Measurements from ENCODE around the gene RBM23.

- TF ChIP-seq CTCF (conservative IDR thresholded peaks at IDR 0.05) (no peak), ZFX (IDR thresholded peaks at IDR 0.05) (no peak)
Observed at GRCh38 chr14:22856428-22856827, 62.5 kb downstream of the RBM23 start.

Data from C4-2B (cell line).